GM21786 (cell line): ENCODE measurements around the gene PDCD4.
A peak's percentile ranks its signal among the peaks of the same experiment; 100 is the strongest.

Source experiments
- ATAC-seq: cut with Tn5 transposase; IDR thresholded peaks from one replicate; pipeline ENCODE4 v1.9.1; 2021; ENCODE audit not compliant: unreplicated experiment

The PDCD4 gene

GRCh38 chr10:110918269-110918642 lies 46.5 kb downstream of the PDCD4 start:
- ATAC-seq = no peak

- peak; percentile 77 for ATAC-seq
These were observed 47.1 kb downstream of the PDCD4 start, which contains the start of gene BBIP1 for GRCh38 chr10:110918643-110919348. TSS of gene BBIP1 (minus strand) at chr10:110919180. CDS start at chr10:110918157, 1,023 bp downstream.

GRCh38 chr10:110919349-110919931 lies 47.7 kb downstream of the PDCD4 start, which contains the start of gene SHOC2:
TSS of gene SHOC2 (plus strand) at chr10:110919604. CDS start at chr10:110964359, 44,755 bp downstream.
- no peak for ATAC-seq

- peak; percentile 26 for ATAC-seq
These were observed 48.5 kb downstream of the PDCD4 start for GRCh38 chr10:110919971-110920881.

- ATAC-seq = peak; percentile 22
These were observed 52.2 kb downstream of the PDCD4 start for GRCh38 chr10:110923856-110924493.

GRCh38 chr10:110927461-110927860 lies 55.7 kb downstream of the PDCD4 start:
- no peak for ATAC-seq

GRCh38 chr10:110931769-110932381 lies 60.1 kb downstream of the PDCD4 start:
- no peak for ATAC-seq

GRCh38 chr10:110932505-110933180 lies 60.9 kb downstream of the PDCD4 start:
- no peak for ATAC-seq

- ATAC-seq = no peak
These were observed 65.0 kb downstream of the PDCD4 start for GRCh38 chr10:110936757-110937156.

GRCh38 chr10:110939419-110939818 lies 67.7 kb downstream of the PDCD4 start:
- ATAC-seq = no peak

- no peak for ATAC-seq
These were observed 73.2 kb downstream of the PDCD4 start for GRCh38 chr10:110944792-110945396.

GRCh38 chr10:110946496-110946895 lies 74.8 kb downstream of the PDCD4 start:
- no peak for ATAC-seq

- ATAC-seq = no peak
These were observed 75.4 kb downstream of the PDCD4 start for GRCh38 chr10:110947061-110947595.
